ENCODE measurements around the gene SGMS1.
"Not testable (repeated sequence)": the region's sequence is repeated elsewhere in the genome, so short reads cannot be mapped to it uniquely, and the experiment has no call there.

- TF ChIP-seq CTCF (IDR thresholded peaks at IDR 0.05; ENCODE audit: low read depth, low read length, poor library complexity, severe bottlenecking) = peak; percentile 79
- not testable (repeated sequence) for TF ChIP-seq EZH2phosphoT487 (IDR thresholded peaks at IDR 0.05; ENCODE audit: borderline replicate concordance, low read length)
Observed at GRCh38 chr10:50659865-50660730, 36.3 kb upstream of the SGMS1 start.

Measured in DOHH2 (cell line).